NCI-H2171 (cell line): ENCODE results near the gene DAPK2.
"Not testable (repeated sequence)": the region's sequence is repeated elsewhere in the genome, so short reads cannot be mapped to it uniquely, and the experiment has no call there.

Experiments
- DNase-seq: peaks from one replicate; lab custom pipeline; 2025; lab: John Stamatoyannopoulos, UW

Gene DAPK2

DNA sequence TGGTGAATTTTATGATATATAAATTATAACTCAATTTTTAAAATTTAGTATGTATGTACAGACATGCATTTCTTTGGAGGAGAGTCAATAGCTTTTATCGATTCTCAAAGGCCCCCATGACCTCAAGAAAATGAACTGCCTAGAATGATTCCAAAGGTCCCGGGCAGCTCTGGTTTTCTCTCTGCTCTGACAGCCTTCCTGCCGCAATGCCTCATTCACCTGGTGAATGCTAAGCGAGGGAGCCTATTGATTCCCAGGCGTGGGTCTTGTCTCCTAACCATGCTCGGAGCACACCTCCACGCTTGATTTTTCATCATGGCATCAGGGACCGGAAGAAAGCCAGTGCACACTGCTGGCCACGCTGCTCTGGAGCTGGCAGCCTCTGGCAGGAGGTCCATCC is 132.9 kb downstream of the DAPK2 start:
- no peak for DNase-seq

DNA sequence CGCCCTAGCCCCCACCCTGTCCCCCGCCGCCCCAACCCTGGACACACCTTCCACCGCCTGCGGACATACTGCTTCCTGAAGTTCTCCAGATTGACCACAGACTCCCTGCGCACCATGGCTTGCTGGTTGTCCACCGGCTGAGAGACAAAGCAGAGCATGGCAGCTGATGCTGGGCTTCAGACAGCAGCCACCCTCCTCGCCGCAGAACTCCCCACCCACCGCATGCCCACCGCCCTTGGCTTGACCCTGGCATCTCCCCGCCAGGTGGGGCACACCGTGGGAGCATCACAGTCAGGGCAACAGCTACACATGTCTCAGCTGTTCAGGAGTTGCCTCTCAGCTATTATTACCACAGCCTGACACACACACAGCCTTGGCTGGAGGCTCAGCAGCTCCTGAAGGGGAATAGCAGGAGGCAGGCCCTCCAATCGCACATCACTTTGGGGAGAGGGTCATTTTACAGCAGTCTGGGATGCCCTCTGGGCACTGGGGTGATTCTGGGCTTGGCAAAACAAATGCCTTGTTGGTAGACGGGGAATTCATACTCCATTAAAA is 134.1 kb downstream of the DAPK2 start:
- DNase-seq, result no peak

DNA sequence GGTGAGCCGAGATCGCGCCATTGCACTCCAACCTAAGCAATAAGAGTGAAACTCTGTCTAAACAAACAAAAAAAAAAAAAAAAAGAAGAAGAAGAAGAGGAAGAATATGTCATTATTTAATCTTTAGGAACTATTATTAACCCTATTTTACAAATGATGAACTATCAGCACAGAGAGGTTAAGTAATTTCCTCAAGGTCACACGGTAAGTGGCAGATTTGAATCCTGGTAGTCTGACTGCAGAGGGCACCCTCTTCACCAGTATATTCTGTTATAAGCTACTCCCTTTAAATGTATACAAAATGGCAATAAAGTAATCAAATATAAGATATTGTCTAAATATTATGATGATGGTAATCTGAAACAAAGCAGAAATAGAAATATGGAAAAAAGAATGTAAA is 135.1 kb downstream of the DAPK2 start:
- DNase-seq, result no peak

- DNase-seq, result no peak
These were observed 136.4 kb downstream of the DAPK2 start for GRCh38 chr15:63909819-63910437.

DNA sequence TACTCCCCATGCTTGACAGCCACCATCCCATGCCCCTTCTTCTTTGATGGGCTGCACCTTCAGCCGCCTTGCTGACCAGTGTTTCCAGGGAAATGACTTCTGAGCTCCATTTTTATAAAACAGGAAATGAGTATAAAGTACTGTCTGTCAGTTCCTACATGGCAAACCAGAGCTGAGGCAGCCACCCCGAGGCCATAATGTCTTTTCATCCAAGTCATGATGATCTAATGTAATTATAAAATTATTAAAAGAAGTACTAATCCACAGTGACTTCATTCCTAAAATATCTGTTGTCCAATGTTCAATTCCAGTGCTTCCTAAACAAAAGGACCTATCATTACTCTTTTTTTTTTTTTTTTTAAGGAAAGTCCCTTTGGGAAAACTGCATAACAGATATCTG is 137.3 kb downstream of the DAPK2 start:
- no peak for DNase-seq

GRCh38 chr15:63908281-63908680 is 138.0 kb downstream of the DAPK2 start:
- DNase-seq, result no peak

DNA sequence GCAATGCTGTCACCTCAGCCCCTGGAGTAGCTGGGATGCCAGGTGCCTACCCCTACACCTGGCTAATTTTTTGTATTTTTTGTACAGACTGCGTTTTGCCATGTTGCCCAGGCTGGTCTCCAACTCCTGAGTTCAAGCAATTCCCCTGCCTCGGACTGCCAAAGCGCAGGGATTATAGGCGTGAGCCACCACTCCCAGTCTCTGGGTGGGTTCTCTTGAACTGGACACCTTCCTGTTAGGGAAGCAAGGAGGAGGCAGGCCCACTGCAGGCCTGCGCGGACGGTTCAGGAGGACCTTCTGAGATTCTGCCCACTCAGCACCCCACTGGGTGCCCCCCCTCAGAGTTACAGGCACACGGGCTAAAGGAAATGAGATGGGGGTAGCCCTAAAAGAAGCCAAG is 138.8 kb downstream of the DAPK2 start:
- DNase-seq, result no peak

DNA sequence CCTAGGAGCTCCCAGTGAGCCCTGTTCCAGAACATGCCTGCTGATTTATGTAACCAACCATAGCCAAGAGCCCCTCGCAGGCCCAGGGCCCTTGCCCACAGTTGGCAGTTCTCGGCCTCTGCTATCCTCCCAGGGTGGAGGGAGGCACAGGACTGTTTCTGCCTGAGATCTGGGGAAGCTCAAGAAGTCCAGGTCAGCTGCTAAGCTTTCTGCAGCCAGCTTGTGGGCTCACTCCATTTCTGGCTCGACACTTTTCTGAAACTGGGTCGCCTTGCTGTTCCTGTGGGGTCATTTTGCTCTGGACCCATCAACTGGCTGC is 140.1 kb downstream of the DAPK2 start:
- DNase-seq, result no peak

DNA sequence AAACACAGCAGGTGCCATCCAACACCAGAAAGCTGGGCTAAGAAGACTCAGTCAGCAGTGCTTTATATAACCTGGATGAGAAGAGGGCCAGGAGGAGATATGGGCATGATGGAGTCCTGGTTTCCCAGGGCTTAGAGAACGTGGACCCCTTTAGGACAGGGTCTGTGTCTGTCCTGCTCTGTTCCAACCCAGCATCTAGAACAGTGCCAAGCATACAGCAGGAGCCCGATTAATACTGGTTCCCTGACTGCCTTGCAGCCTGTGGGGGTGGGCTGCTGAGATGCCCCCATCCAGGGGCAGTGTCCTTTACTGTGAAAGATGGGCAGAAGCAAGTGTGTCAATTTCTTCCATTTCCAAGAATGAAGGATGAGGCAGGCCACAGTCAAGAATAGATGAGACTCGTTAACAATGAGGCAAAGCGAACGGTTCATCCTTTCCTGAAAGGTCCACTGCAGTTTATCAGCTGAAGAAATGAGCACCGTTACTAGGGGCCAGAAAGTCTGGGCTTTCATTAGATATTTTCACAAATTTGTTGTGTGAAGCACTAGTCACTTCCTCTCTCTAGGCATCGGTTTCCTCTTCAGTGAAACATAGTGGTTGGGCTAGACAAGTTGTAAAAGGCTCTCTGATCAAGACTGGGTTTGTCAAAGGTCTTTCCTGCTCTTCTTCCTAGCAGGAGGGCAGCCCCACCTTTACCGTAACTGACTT is 140.6 kb downstream of the DAPK2 start:
- DNase-seq, result no peak

GRCh38 chr15:63905131-63905530 is 141.2 kb downstream of the DAPK2 start:
- DNase-seq, result no peak

DNA sequence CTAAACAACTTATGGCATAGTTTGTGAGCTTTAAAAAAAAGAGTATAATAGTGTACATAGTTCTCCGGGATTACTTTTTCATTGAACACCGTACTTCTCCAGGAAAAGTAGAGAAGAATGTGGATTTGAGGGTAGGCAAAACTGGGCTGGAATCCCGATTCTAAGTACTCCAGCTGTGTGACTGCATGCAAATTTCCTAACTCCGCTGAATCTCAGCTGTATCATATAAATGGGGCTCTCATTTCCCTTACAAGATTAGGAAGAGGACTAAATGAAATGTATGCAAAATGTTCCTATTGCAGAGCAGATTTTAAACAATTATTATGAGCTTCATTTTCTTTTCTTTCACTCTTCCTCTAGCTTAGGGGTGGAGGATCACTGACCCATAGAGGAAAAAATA is 142.2 kb downstream of the DAPK2 start:
- no peak for DNase-seq

GRCh38 chr15:63902671-63903035 is 143.6 kb downstream of the DAPK2 start:
- no peak for DNase-seq

GRCh38 chr15:63901912-63902670 is 144.2 kb downstream of the DAPK2 start:
- no peak for DNase-seq

GRCh38 chr15:63900306-63900705 is 146.0 kb downstream of the DAPK2 start:
- DNase-seq, result no peak

DNA sequence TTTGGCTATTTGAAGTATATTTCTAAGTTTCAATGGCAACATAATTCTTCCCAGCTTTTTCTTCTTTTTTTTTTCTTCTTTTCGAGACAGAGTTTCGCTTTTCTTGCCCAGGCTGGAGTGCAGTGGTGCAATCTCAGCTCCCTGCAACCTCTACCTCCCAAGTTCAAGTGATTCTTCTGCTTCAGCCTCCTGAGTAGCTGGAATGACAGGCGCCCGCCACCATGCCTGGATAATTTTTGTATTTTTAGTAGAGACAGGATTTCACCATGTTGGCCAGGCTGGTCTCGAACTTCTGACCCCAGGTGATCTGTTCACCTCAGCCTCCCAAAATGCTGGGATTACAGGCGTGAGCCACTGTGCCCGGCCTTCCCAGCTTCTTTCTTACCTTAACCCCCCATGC is 146.7 kb downstream of the DAPK2 start:
- DNase-seq, result not testable (repeated sequence)

- DNase-seq, result no peak
These were observed 147.1 kb downstream of the DAPK2 start for GRCh38 chr15:63899193-63899592.

GRCh38 chr15:63896336-63897115 is 149.8 kb downstream of the DAPK2 start:
- no peak for DNase-seq

DNA sequence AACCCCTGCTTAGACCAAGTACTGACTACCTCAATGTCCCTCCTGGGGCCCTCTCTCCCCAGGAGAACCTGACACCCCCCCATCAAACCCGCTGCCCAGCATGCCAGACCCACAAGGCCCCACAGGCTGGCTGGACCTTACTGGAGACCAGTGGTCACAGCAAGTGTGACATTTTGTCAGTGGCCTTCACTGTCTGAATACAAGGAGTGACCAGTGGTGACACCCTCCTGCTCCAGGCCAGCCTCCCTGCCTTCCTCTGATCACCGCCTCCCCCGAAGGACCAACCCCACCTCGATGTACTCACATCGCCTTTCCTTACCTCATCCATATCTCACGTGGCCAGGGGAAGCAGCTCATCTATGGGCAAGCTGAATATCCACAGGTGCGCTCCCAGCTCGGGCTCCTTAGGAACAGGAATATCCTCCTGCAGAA is 150.5 kb downstream of the DAPK2 start:
- no peak for DNase-seq

GRCh38 chr15:63895194-63895593 is 151.1 kb downstream of the DAPK2 start:
- no peak for DNase-seq

DNA sequence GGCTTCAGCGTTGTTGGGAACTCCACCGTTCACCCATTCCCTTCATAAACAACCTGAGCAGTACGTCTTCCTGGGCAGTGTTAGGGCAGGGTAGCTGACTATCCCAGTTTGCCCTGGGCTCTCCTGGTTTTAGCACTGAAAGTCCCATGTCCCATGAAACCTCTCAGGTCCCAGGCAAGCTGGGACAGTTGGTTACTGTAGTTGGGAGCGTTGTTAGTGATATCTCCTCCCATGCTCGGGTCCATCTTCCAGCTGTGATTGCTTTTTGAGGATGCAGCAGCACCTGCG is 151.7 kb downstream of the DAPK2 start:
- no peak for DNase-seq

DNA sequence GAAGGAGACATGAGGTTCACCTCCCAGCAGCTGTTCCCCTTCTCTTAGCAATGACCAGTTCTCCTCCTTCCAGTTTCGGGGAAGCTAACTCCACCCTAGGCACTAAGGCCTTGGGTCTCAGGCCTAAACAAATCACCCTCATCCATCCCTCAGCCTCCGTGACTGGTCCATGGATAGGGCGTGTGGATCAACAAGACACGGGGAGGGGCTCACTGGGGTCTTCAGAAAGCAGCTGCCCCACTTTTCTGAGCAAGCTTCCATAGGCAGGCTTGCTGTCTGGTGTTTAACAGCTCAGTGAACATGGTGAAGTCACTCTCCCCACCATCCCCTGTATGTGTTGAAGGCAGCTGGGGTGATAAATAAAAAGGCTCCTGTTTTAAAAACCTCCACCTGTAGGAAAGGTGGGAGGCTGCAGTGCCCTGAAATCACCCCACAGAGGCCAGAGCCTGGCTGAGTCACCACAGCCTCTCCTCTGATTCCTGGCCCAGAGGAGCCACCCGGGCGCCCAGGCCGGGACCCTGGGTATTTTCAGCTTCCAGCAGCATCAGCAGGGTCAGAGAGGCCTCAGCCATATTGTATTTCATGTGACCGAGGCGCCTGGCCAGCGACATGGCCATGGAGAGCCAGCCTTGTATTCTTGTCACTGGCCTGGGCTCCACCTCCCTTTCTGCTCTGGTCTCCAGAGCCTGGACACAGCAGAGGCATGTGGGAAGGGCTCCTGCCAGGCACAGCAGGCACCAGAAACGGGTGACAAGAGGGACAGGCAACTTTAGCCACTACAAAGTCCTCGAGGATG is 152.2 kb downstream of the DAPK2 start:
- DNase-seq, result no peak
